H9 (cell line): Measurements from ENCODE around the gene PNMA8C. TPM values are rescaled to one million over a fixed set of nuclear protein-coding genes. Genes with fewer than 3 reads are reported as not detected.

Experiments
- DNase-seq: peaks from one replicate; pipeline ENCODE4 v3.0.0-alpha.2; 2017
- H2AFZ ChIP-seq: one replicate; pipeline ENCODE4 v1.6.1; 2013; ENCODE audit warnings: mild to moderate bottlenecking, low read length, control low read depth, moderate library complexity
- H2AK5ac ChIP-seq: 2 replicates; pipeline ENCODE4 v1.6.1; 2013; ENCODE audit warnings: low read length, control low read depth, mixed read lengths; ENCODE audit not compliant: insufficient read length
- H2BK120ac ChIP-seq: one replicate; pipeline ENCODE4 v1.6.1; 2013; ENCODE audit warnings: low read depth, mild to moderate bottlenecking, low read length, control low read depth, inconsistent platforms; ENCODE audit not compliant: poor library complexity, severe bottlenecking
- H2BK12ac ChIP-seq: 2 replicates; pipeline ENCODE4 v1.6.1; 2013; ENCODE audit warnings: low read length, control low read depth, mixed read lengths, low read depth; ENCODE audit not compliant: insufficient read length
- H2BK15ac ChIP-seq: 2 replicates; pipeline ENCODE4 v1.6.1; 2013; ENCODE audit warnings: low read depth, low read length, control low read depth
- H2BK20ac ChIP-seq: one replicate; pipeline ENCODE4 v1.6.1; 2013; ENCODE audit warnings: low read depth, mild to moderate bottlenecking, low read length, control low read depth, inconsistent platforms; ENCODE audit not compliant: poor library complexity, severe bottlenecking
- H2BK5ac ChIP-seq: 2 replicates; pipeline ENCODE4 v1.6.1; 2013; ENCODE audit warnings: low read length, control low read depth, mixed read lengths; ENCODE audit not compliant: insufficient read length
- H3K14ac ChIP-seq: 2 replicates; pipeline ENCODE4 v1.6.1; 2013; ENCODE audit warnings: low read length, control low read depth; ENCODE audit not compliant: insufficient read depth
- H3K18ac ChIP-seq: 2 replicates; pipeline ENCODE4 v1.6.1; 2013; ENCODE audit warnings: low read depth, mild to moderate bottlenecking, mixed read lengths, low read length, control low read depth; ENCODE audit not compliant: insufficient read length
- H3K23ac ChIP-seq: 2 replicates; pipeline ENCODE4 v1.6.1; 2013; ENCODE audit warnings: low read length, control low read depth, mixed read lengths, low read depth; ENCODE audit not compliant: insufficient read length
- H3K23me2 ChIP-seq: 2 replicates; pipeline ENCODE4 v1.6.1; 2013; ENCODE audit warnings: low read depth, mild to moderate bottlenecking, mixed read lengths, low read length, control low read depth; ENCODE audit not compliant: insufficient read length, poor library complexity, severe bottlenecking
- H3K27ac ChIP-seq: 2 replicates; pipeline ENCODE4 v1.5.1; 2013; ENCODE audit warnings: low read length, control low read depth, mixed read lengths, low read depth; ENCODE audit not compliant: insufficient read length
- H3K27me3 ChIP-seq: 2 replicates; pipeline ENCODE4 v1.6.1; 2013; ENCODE audit warnings: low read length, control low read depth, inconsistent platforms; ENCODE audit not compliant: insufficient read depth
- H3K4ac ChIP-seq: 2 replicates; pipeline ENCODE4 v1.6.1; 2013; ENCODE audit warnings: low read depth, mild to moderate bottlenecking, control low read depth, inconsistent platforms, low read length, moderate library complexity
- H3K4me1 ChIP-seq: 2 replicates; pipeline ENCODE4 v1.6.1; 2013; ENCODE audit warnings: low read length, control low read depth, inconsistent platforms; ENCODE audit not compliant: insufficient read depth
- H3K4me2 ChIP-seq: 2 replicates; pipeline ENCODE4 v1.6.1; 2013; ENCODE audit warnings: low read length, control low read depth, mixed read lengths; ENCODE audit not compliant: insufficient read length, insufficient read depth
- H3K56ac ChIP-seq: 2 replicates; pipeline ENCODE4 v1.6.1; 2013; ENCODE audit warnings: low read depth, mild to moderate bottlenecking, mixed read lengths, low read length, control low read depth; ENCODE audit not compliant: insufficient read length
- H3K79me1 ChIP-seq: 2 replicates; pipeline ENCODE4 v1.6.1; 2013; ENCODE audit warnings: low read depth, mild to moderate bottlenecking, moderate library complexity, low read length, control low read depth, inconsistent platforms; ENCODE audit not compliant: insufficient read depth, poor library complexity, severe bottlenecking
- H3K79me2 ChIP-seq: 2 replicates; pipeline ENCODE4 v1.6.1; 2013; ENCODE audit warnings: low read length, control low read depth, inconsistent platforms; ENCODE audit not compliant: insufficient read depth
- H3K9ac ChIP-seq: 2 replicates; pipeline ENCODE4 v1.6.1; 2013; ENCODE audit warnings: low read length, control low read depth, mixed read lengths; ENCODE audit not compliant: insufficient read length; ENCODE audit errors: extremely low read depth
- H3K9me3 ChIP-seq: one replicate; pipeline ENCODE4 v1.6.1; 2013; ENCODE audit warnings: low read depth, low read length, inconsistent platforms; ENCODE audit not compliant: control insufficient read depth
- H3T11ph ChIP-seq: one replicate; pipeline ENCODE4 v1.6.1; 2013; ENCODE audit warnings: mild to moderate bottlenecking, low read length, control low read depth, inconsistent platforms
- H4K20me1 ChIP-seq: one replicate; pipeline ENCODE4 v1.6.1; 2013; ENCODE audit not compliant: control insufficient read depth, insufficient read length, insufficient read depth
- H4K5ac ChIP-seq: 2 replicates; pipeline ENCODE4 v1.6.1; 2013; ENCODE audit warnings: low read depth, mild to moderate bottlenecking, mixed read lengths, low read length, control low read depth; ENCODE audit not compliant: insufficient read length
- H4K8ac ChIP-seq: replicated peaks from 2 replicates; pipeline ENCODE4 v1.6.1; 2013; ENCODE audit warnings: low read length, control low read depth, mixed read lengths, low read depth; ENCODE audit not compliant: insufficient read length
- H4K91ac ChIP-seq: 2 replicates; pipeline ENCODE4 v1.6.1; 2013; ENCODE audit warnings: low read depth, mild to moderate bottlenecking, moderate library complexity, mixed read lengths, low read length, control low read depth; ENCODE audit not compliant: insufficient read length
- H3K27ac Mint-ChIP-seq, 3 experiments: 2 replicates in 2 of 3; 3 replicates in 1 of 3; pipeline ENCODE4 v1.8.0; 2020 to 2021; ENCODE audit warnings: mixed read lengths in 3 of 3, mild to moderate bottlenecking in 1 of 3, moderate library complexity in 1 of 3
- H3K27me3 Mint-ChIP-seq: 2 replicates; pipeline ENCODE4 v1.8.0; 2021; ENCODE audit warnings: low read depth, mild to moderate bottlenecking, moderate library complexity, mixed read lengths
- H3K36me3 Mint-ChIP-seq, 3 experiments: 2 replicates in 2 of 3; 3 replicates in 1 of 3; pipeline ENCODE4 v1.8.0; 2020 to 2021; ENCODE audit warnings: low read depth in 3 of 3, mixed read lengths in 3 of 3; ENCODE audit not compliant: insufficient read depth in 1 of 3
- H3K4me1 Mint-ChIP-seq, 2 experiments: 2 replicates each; pipeline ENCODE4 v1.8.0; 2020; ENCODE audit warnings: mixed read lengths in 2 of 2
- H3K4me3 Mint-ChIP-seq, 2 experiments: 2 replicates in 1 of 2; 3 replicates in 1 of 2; pipeline ENCODE4 v1.8.0; 2020 to 2021; ENCODE audit warnings: mild to moderate bottlenecking in 2 of 2, mixed read lengths in 2 of 2, moderate library complexity in 1 of 2
- H3K9me3 Mint-ChIP-seq, 2 experiments: 2 replicates in 1 of 2; 3 replicates in 1 of 2; pipeline ENCODE4 v1.8.0; 2020; ENCODE audit warnings: mild to moderate bottlenecking in 2 of 2, mixed read lengths in 2 of 2, moderate library complexity in 1 of 2
- WGBS: extraction: QIAGEN DNeasy Blood & Tissue Kit; methylation state at CpG from one replicate; pipeline ENCODE4 v1.1.7; 2013; ENCODE audit warnings: missing lambda C conversion rate, low lambda C conversion rate, mixed read lengths; ENCODE audit not compliant: insufficient read length; ENCODE audit errors: extremely low coverage; 5-methylcytosine and 5-hydroxymethylcytosine counted together
- total RNA-seq: library from RNA; stranded (reverse); gene quantifications from 2 replicates; pipeline ENCODE4 v1.2.1, GENCODE V29; 2021
- TF ChIP-seq, protein P1 (sequence below): fragments of 200-600 bp; sonication (generic); conservative IDR thresholded peaks from 3 replicates; pipeline ENCODE4 v1.8.0; 2021; ENCODE audit warnings: antibody characterized with exemption, mild to moderate bottlenecking

Gene PNMA8C
- total RNA-seq, 1 experiment from 2014 or later = 1.8 TPM

DNA sequence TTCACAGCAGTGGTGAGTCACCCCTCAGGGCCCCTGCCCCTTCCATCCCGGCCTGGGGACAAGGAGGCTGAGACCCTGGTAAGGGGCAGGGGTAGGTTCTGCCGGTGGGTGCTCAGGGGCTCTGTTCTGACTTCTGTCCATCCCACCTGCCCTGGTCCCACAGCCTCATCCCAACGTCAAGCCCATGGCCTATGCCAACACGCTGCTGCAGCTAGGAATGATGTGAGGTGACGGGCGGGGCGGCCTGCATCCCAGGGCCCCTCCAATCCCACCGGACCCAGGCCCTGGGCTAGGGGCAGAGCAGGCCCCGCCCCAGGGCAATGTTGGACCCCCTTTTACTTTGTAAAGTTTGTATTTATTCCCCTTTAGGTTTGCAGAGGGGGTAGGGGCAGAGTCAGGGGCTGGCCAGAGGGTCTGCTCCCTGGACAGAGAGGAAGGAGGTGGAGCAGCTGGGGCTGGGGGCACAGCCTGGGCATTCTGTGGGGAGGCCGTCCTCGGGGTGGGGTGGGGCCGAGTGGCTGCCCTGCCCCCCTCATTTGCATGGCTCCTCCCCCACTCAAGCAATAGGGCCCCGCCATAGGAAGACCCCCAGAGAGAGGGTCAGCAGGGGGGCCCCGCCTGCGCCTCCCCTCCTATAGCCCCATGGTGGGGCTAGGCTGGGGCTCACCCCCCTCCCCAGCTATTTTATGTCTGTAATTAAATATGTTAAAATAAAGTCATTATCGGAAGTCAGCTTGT, 38.4 kb downstream of the PNMA8C start:
- Mint-ChIP-seq H3K9me3 (peaks cover 2 to 5% of the 10 kb centered on the region in 2 experiments; a peak in 2 of 5 replicates), H3K4me1 (peaks cover 7 to 29% of the 10 kb centered on the region in 2 experiments; a peak in 3 of 4 replicates), H3K27ac (no peak overlapping the region), H3K27me3 (no peaks in the 10 kb centered on the region), H3K4me3 (no peak overlapping the region), H3K36me3 (peaks cover 44 to 65% (median 51%) of the 10 kb centered on the region in 3 experiments)
- H3K14ac ChIP-seq = no peak overlapping the region
- H3T11ph ChIP-seq = no peak overlapping the region
- no peak overlapping the region for H3K27ac ChIP-seq
- no peak overlapping the region for H3K18ac ChIP-seq
- H4K8ac ChIP-seq = no peak overlapping the region
- H2AFZ ChIP-seq = no peak overlapping the region
- H3K23me2 ChIP-seq = no peaks in the 10 kb centered on the region
- no peak for DNase-seq
- no peaks in the 10 kb centered on the region for H3K79me1 ChIP-seq
- H2BK5ac ChIP-seq = no peak overlapping the region
- no peak overlapping the region for H2BK120ac ChIP-seq
- no peak overlapping the region for H3K4ac ChIP-seq
- H3K27me3 ChIP-seq = no peaks in the 10 kb centered on the region
- H2BK20ac ChIP-seq = no peak overlapping the region
- H2AK5ac ChIP-seq = no peak overlapping the region
- no CpG with 5 or more reads among the region's 16 CpGs for WGBS
- H3K4me2 ChIP-seq = no peak overlapping the region
- H2BK15ac ChIP-seq = no peak overlapping the region
- no peaks in the 10 kb centered on the region for H3K79me2 ChIP-seq
- H4K5ac ChIP-seq = no peak overlapping the region
- no peak overlapping the region for H2BK12ac ChIP-seq
- H4K20me1 ChIP-seq = no peaks in the 10 kb centered on the region
- H3K9ac ChIP-seq = no peak overlapping the region
- H3K4me1 ChIP-seq = no peaks in the 10 kb centered on the region
- TF ChIP-seq, protein P1, sequence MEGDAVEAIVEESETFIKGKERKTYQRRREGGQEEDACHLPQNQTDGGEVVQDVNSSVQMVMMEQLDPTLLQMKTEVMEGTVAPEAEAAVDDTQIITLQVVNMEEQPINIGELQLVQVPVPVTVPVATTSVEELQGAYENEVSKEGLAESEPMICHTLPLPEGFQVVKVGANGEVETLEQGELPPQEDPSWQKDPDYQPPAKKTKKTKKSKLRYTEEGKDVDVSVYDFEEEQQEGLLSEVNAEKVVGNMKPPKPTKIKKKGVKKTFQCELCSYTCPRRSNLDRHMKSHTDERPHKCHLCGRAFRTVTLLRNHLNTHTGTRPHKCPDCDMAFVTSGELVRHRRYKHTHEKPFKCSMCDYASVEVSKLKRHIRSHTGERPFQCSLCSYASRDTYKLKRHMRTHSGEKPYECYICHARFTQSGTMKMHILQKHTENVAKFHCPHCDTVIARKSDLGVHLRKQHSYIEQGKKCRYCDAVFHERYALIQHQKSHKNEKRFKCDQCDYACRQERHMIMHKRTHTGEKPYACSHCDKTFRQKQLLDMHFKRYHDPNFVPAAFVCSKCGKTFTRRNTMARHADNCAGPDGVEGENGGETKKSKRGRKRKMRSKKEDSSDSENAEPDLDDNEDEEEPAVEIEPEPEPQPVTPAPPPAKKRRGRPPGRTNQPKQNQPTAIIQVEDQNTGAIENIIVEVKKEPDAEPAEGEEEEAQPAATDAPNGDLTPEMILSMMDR = no peak
- H3K9me3 ChIP-seq = no peaks in the 10 kb centered on the region
- H3K23ac ChIP-seq = no peak overlapping the region
- no peak overlapping the region for H4K91ac ChIP-seq
- H3K56ac ChIP-seq = no peak overlapping the region
